ENCODE results near the gene JOSD1.

- TF ChIP-seq CTCF (IDR thresholded peaks at IDR 0.05; ENCODE audit: borderline replicate concordance, extremely low read depth, low read length, poor library complexity, severe bottlenecking) (no peak), EZH2 (IDR thresholded peaks at IDR 0.05; ENCODE audit: borderline replicate concordance, low read depth, low read length, severe bottlenecking) (no peak)
Observed at GRCh38 chr22:38698407-38699094, 2.2 kb downstream of the JOSD1 start.

All from DND-41 (cell line).